H1 (cell line): ENCODE measurements around the gene LRRC40. TPM values are rescaled to one million over a fixed set of nuclear protein-coding genes. Genes with fewer than 3 reads are reported as not detected.

Source experiments
- CTCF ChIA-PET: fragments of 300-600 bp; sonication (Branson Sonifier 250); formaldehyde crosslinking; loops from one replicate; lab custom pipeline; 2021; ENCODE audit not compliant: partially characterized antibody; lab: Charles Lee
- POLR2A ChIA-PET: fragments of 300-600 bp; sonication (Branson Sonifier 250); formaldehyde crosslinking; loops from one replicate; lab custom pipeline; 2021; ENCODE audit warnings: inconsistent platforms; ENCODE audit not compliant: partially characterized antibody; lab: Charles Lee
- DNase-seq, 2 experiments: peaks; one replicate each; pipeline versions ENCODE4 v3.0.0 to v3.0.0-alpha.2; 2010 to 2022; ENCODE audit warnings: low spot score in 2 of 2, low read depth in 1 of 2, mixed read lengths in 1 of 2
- FAIRE-seq: peaks from 2 replicates; lab custom pipeline; 2011; peaks lifted over from hg19 to GRCh38; lab: Jason Lieb, UNC
- H2AFZ ChIP-seq: 2 replicates; pipeline ENCODE4 v1.8.1; 2012; ENCODE audit warnings: low read length, inconsistent platforms
- H2AK5ac ChIP-seq: 2 replicates; pipeline ENCODE4 v1.6.1; 2013; ENCODE audit warnings: low read depth, low read length
- H2BK120ac ChIP-seq: replicated peaks from 2 replicates; pipeline ENCODE3; 2013; ENCODE audit warnings: low read depth, low read length, inconsistent platforms
- H2BK12ac ChIP-seq: 2 replicates; pipeline ENCODE4 v1.6.1; 2013; ENCODE audit warnings: low read depth, low read length
- H2BK15ac ChIP-seq: 2 replicates; pipeline ENCODE4 v1.6.1; 2013; ENCODE audit warnings: low read length
- H2BK20ac ChIP-seq: 2 replicates; pipeline ENCODE4 v1.6.1; 2013; ENCODE audit warnings: low read length
- H2BK5ac ChIP-seq: 2 replicates; pipeline ENCODE4 v1.6.1; 2013; ENCODE audit warnings: low read depth, low read length
- H3K14ac ChIP-seq: 2 replicates; pipeline ENCODE4 v1.6.1; 2013; ENCODE audit warnings: inconsistent platforms; ENCODE audit not compliant: insufficient read length
- H3K18ac ChIP-seq: 2 replicates; pipeline ENCODE4 v1.6.1; 2013; ENCODE audit warnings: low read length; ENCODE audit errors: extremely low read depth
- H3K23ac ChIP-seq: 2 replicates; pipeline ENCODE4 v1.6.1; 2013; ENCODE audit warnings: inconsistent platforms; ENCODE audit not compliant: insufficient read length
- H3K23me2 ChIP-seq: 2 replicates; pipeline ENCODE4 v1.6.1; 2013; ENCODE audit warnings: low read depth, low read length
- H3K27ac ChIP-seq: 2 replicates; pipeline ENCODE4 v1.6.1; 2011; ENCODE audit warnings: low read depth, low read length, inconsistent platforms
- H3K27me3 ChIP-seq, 4 experiments: replicated peaks in 1 of 4; 1 replicate in 1 of 4; 2 replicates in 3 of 4; pipeline versions ENCODE4 v1.6.1 to v1.8.1; 2011 to 2013; ENCODE audit warnings: low read length in 3 of 4, mild to moderate bottlenecking in 3 of 4, inconsistent platforms in 2 of 4, mixed read lengths in 2 of 4, moderate library complexity in 1 of 4; ENCODE audit not compliant: control insufficient read depth in 3 of 4, insufficient read depth in 3 of 4; ENCODE audit errors: extremely low read depth in 1 of 4
- H3K36me3 ChIP-seq, 4 experiments: 2 replicates each; pipeline versions ENCODE4 v1.6.1 to v1.8.1; 2011 to 2013; ENCODE audit warnings: mild to moderate bottlenecking in 4 of 4, low read length in 3 of 4, moderate library complexity in 2 of 4, control low read depth in 1 of 4, inconsistent platforms in 1 of 4; ENCODE audit not compliant: insufficient read depth in 4 of 4, control insufficient read depth in 2 of 4
- H3K4ac ChIP-seq: replicated peaks from 2 replicates; pipeline ENCODE3; 2013; ENCODE audit warnings: low read length, low read depth, mixed read lengths, inconsistent platforms; ENCODE audit not compliant: insufficient read length
- H3K4me1 ChIP-seq, 4 experiments: replicated peaks in 1 of 4; 1 replicate in 1 of 4; 2 replicates in 3 of 4; pipeline versions ENCODE4 v1.6.1 to v1.8.1; 2011 to 2013; ENCODE audit warnings: low read length in 3 of 4, inconsistent platforms in 2 of 4, mixed read lengths in 1 of 4; ENCODE audit not compliant: insufficient read depth in 4 of 4, control insufficient read depth in 3 of 4
- H3K4me2 ChIP-seq, 2 experiments: 2 replicates each; pipeline versions ENCODE4 v1.6.1 to v1.8.1; 2011 to 2013; ENCODE audit warnings: low read depth in 2 of 2, low read length in 2 of 2, control low read depth in 1 of 2, inconsistent platforms in 1 of 2, mild to moderate bottlenecking in 1 of 2; ENCODE audit not compliant: insufficient read depth in 1 of 2
- H3K4me3 ChIP-seq, 4 experiments: fragments of 200-600, 300-600 bp in 1 of 4; sonication (generic), shearing (Covaris generic), sonication (Bioruptor Twin) in 1 of 4; 2 replicates each; pipeline versions ENCODE4 v1.5.1 to v1.8.1; 2011 to 2016; ENCODE audit warnings: low read length in 4 of 4, low read depth in 3 of 4, control low read depth in 2 of 4, inconsistent platforms in 2 of 4, mild to moderate bottlenecking in 2 of 4, mixed read lengths in 1 of 4, moderate library complexity in 1 of 4; ENCODE audit not compliant: insufficient read depth in 2 of 4; ENCODE audit errors: extremely low read depth in 1 of 4
- H3K56ac ChIP-seq: replicated peaks from 2 replicates; pipeline ENCODE3; 2013; ENCODE audit warnings: low read depth, mild to moderate bottlenecking, mixed read lengths, low read length, inconsistent platforms; ENCODE audit not compliant: insufficient read length
- H3K79me1 ChIP-seq: 2 replicates; pipeline ENCODE4 v1.6.1; 2013; ENCODE audit warnings: low read depth, low read length, control low read depth
- H3K79me2 ChIP-seq, 2 experiments: 2 replicates each; pipeline versions ENCODE4 v1.6.1 to v1.8.1; 2012 to 2013; ENCODE audit warnings: low read length in 2 of 2, mild to moderate bottlenecking in 2 of 2, inconsistent platforms in 1 of 2; ENCODE audit not compliant: insufficient read depth in 2 of 2, control insufficient read depth in 1 of 2
- H3K9ac ChIP-seq, 4 experiments: replicated peaks in 1 of 4; 1 replicate in 1 of 4; 2 replicates in 3 of 4; pipeline versions ENCODE4 v1.6.1 to v1.8.1; 2011 to 2013; ENCODE audit warnings: low read depth in 3 of 4, low read length in 3 of 4, control low read depth in 2 of 4, mild to moderate bottlenecking in 2 of 4, moderate library complexity in 2 of 4, inconsistent platforms in 1 of 4; ENCODE audit errors: extremely low read depth in 1 of 4
- H3K9me3 ChIP-seq, 2 experiments: 2 replicates each; pipeline versions ENCODE4 v1.6.1 to v1.8.1; 2012 to 2013; ENCODE audit warnings: mild to moderate bottlenecking in 2 of 2, moderate library complexity in 2 of 2, control low read depth in 1 of 2, inconsistent platforms in 1 of 2, low read depth in 1 of 2, low read length in 1 of 2, mixed read lengths in 1 of 2; ENCODE audit not compliant: insufficient read depth in 2 of 2
- H4K20me1 ChIP-seq, 2 experiments: replicated peaks in 1 of 2; 2 replicates each; pipeline versions ENCODE3 to v1.8.1; 2011 to 2013; ENCODE audit warnings: inconsistent platforms in 2 of 2, low read length in 2 of 2, mild to moderate bottlenecking in 1 of 2; ENCODE audit not compliant: insufficient read depth in 2 of 2, control insufficient read depth in 1 of 2
- H4K5ac ChIP-seq: 2 replicates; pipeline ENCODE4 v1.6.1; 2013; ENCODE audit warnings: low read length, low read depth, mixed read lengths, inconsistent platforms; ENCODE audit not compliant: insufficient read length
- H4K8ac ChIP-seq: 2 replicates; pipeline ENCODE4 v1.8.0; 2013; ENCODE audit warnings: mild to moderate bottlenecking, moderate library complexity, low read length, inconsistent platforms; ENCODE audit not compliant: insufficient read depth; ENCODE audit errors: extremely low read depth
- H4K91ac ChIP-seq: replicated peaks from 2 replicates; pipeline ENCODE3; 2013; ENCODE audit warnings: low read length, mixed read lengths, inconsistent platforms; ENCODE audit not compliant: insufficient read length
- ASH2L ChIP-seq: fragments of 200-600, 300-600 bp; sonication (generic); IDR thresholded peaks from one replicate; pipeline ENCODE4 v1.7.1; 2017; ENCODE audit warnings: low read length
- CEBPB ChIP-seq: IDR thresholded peaks from 2 replicates; pipeline ENCODE4 v1.6.1; 2012; ENCODE audit warnings: low read depth, low read length
- CHD1 ChIP-seq: IDR thresholded peaks from 2 replicates; pipeline ENCODE4 v1.6.1; 2012; ENCODE audit warnings: low read depth, low read length, improper control_type of control experiment
- EZH2 ChIP-seq: fragments of 200-600 bp; sonication (generic); IDR thresholded peaks from 2 replicates; pipeline ENCODE4 v1.7.1; 2012; ENCODE audit warnings: low read depth, mild to moderate bottlenecking, moderate library complexity, low read length, inconsistent platforms; ENCODE audit not compliant: severe bottlenecking
- GTF2F1 ChIP-seq: IDR thresholded peaks from 2 replicates; pipeline ENCODE4 v1.6.1; 2012; ENCODE audit warnings: low read depth, low read length, improper control_type of control experiment, borderline replicate concordance
- JUN ChIP-seq: IDR thresholded peaks from 2 replicates; pipeline ENCODE4 v1.6.1; 2011; ENCODE audit warnings: low read depth, mild to moderate bottlenecking, improper control_type of control experiment, low read length
- JUND ChIP-seq: IDR thresholded peaks from 2 replicates; pipeline ENCODE4 v1.6.1; 2011; ENCODE audit warnings: mild to moderate bottlenecking, improper control_type of control experiment, low read length
- MAX ChIP-seq: IDR thresholded peaks from 2 replicates; pipeline ENCODE4 v1.6.1; 2012; ENCODE audit warnings: inconsistent platforms
- RAD21 ChIP-seq, 2 experiments: IDR thresholded peaks in 1 of 2; conservative IDR thresholded peaks in 1 of 2; 2 replicates each; pipeline ENCODE4 v1.6.1; 2011; ENCODE audit warnings: low read depth in 2 of 2, low read length in 2 of 2, improper control_type of control experiment in 1 of 2, inconsistent platforms in 1 of 2, mild to moderate bottlenecking in 1 of 2, moderate library complexity in 1 of 2
- SIX5 ChIP-seq: IDR thresholded peaks from 2 replicates; pipeline ENCODE4 v1.6.1; 2011; ENCODE audit warnings: mild to moderate bottlenecking, low read depth, low read length
- SRF ChIP-seq: IDR thresholded peaks from 2 replicates; pipeline ENCODE4 v1.6.1; 2011; ENCODE audit warnings: mild to moderate bottlenecking, low read depth, low read length, moderate library complexity
- SUZ12 ChIP-seq: fragments of 200-600 bp; sonication (generic); IDR thresholded peaks from 2 replicates; pipeline ENCODE4 v1.6.1; 2012; ENCODE audit warnings: mild to moderate bottlenecking, inconsistent platforms, low read length, moderate library complexity, mixed read lengths
- TAF1 ChIP-seq: IDR thresholded peaks from 2 replicates; pipeline ENCODE4 v1.6.1; 2011; ENCODE audit warnings: mild to moderate bottlenecking, low read depth, low read length
- TAF7 ChIP-seq: optimal IDR thresholded peaks from 2 replicates; pipeline ENCODE3; 2011; ENCODE audit warnings: low read depth, mild to moderate bottlenecking, inconsistent platforms, low read length, moderate library complexity, borderline replicate concordance
- YY1 ChIP-seq: IDR thresholded peaks from 2 replicates; pipeline ENCODE4 v1.6.1; 2011; ENCODE audit warnings: low read depth, mild to moderate bottlenecking, low read length
- WGBS, 2 experiments: shearing (Covaris generic) in 1 of 2; methylation state at CpG; one replicate each; pipeline versions ENCODE4 v1.1.6 to v1.1.7; 2013 to 2015; ENCODE audit warnings: low lambda C conversion rate in 2 of 2, mixed read lengths in 2 of 2, inconsistent platforms in 1 of 2, low coverage in 1 of 2, missing lambda C conversion rate in 1 of 2; ENCODE audit not compliant: insufficient replicate concordance in 2 of 2, insufficient coverage in 1 of 2, insufficient read length in 1 of 2; ENCODE audit errors: extremely low coverage in 1 of 2, missing lambda C conversion rate in 1 of 2; 5-methylcytosine and 5-hydroxymethylcytosine counted together
- polyA plus RNA-seq, 7 experiments: library from polyadenylated mRNA; depleted of rRNA in 3 of 7; stranded (reverse) in 5 of 7; unstranded in 2 of 7; fragments of >200 nt in 5 of 7; fragments of 200-250 nt in 2 of 7; gene quantifications; 1 replicate in 5 of 7; 2 replicates in 1 of 7; 4 replicates in 1 of 7; pipeline versions ENCODE4 v1.2.1 to v1.2.3, GENCODE V29; 2011 to 2013; ENCODE audit warnings: missing spikeins in 2 of 7, mixed read lengths in 2 of 7
- total RNA-seq: library from RNA; stranded (reverse); fragmentation: NEBNext Ultra II Directional; extraction: Animal tissue kit (Norgen Biotek cat#: 25700); gene quantifications from 2 replicates; pipeline ENCODE4 v1.2.1, GENCODE V29; 2021

The LRRC40 gene
- total and polyA plus RNA-seq, 2 of the 8 experiments (the other 6 are each of a cell fraction or from before 2014, with no cell fraction given), result 13.4 to 30.8 TPM

- Histone ChIP-seq H2BK120ac (no peak overlapping the region), H4K8ac (no peak overlapping the region), H2AK5ac (no peak overlapping the region), H2BK12ac (no peak overlapping the region), H3K18ac (no peak overlapping the region), H2BK20ac (no peak overlapping the region), H3K56ac (no peak overlapping the region), H3K9me3 (no peaks in the 10 kb centered on the region), H3K4ac (no peak overlapping the region), H2AFZ (no peak overlapping the region), H3K27me3 (no peaks in the 10 kb centered on the region), H3K14ac (no peak overlapping the region), H3K4me1 (no peaks in the 10 kb centered on the region), H3K36me3 (peaks cover 17 to 92% (median 59%) of the 10 kb centered on the region in 4 experiments), H3K9ac (no peak overlapping the region), H2BK15ac (no peak overlapping the region), H3K4me3 (no peak overlapping the region), H3K79me2 (peaks cover 15 to 52% of the 10 kb centered on the region in 2 experiments), H4K5ac (no peak overlapping the region), H3K23me2 (no peaks in the 10 kb centered on the region), H4K20me1 (peaks cover 9 to 11% of the 10 kb centered on the region in 2 experiments), H2BK5ac (no peak overlapping the region), H4K91ac (no peak overlapping the region), H3K23ac (no peak overlapping the region), H3K79me1 (no peaks in the 10 kb centered on the region), H3K4me2 (no peak overlapping the region), H3K27ac (no peak overlapping the region)
- no peak for FAIRE-seq
- CTCF ChIA-PET, result no interaction called here
- POLR2A ChIA-PET, result interaction anchor here (0.7 to 1.9 kb wide), 2 partner anchors 14 to 22 kb away, joined by 3 to 5 read pairs; no protein-coding TSS in a partner anchor
- DNase-seq, result no peak
- WGBS, 2 experiments, result 87% methylated on average over 2 of the region's 2 CpGs; no CpG with 5 or more reads in 1 of the 2 experiments
- TF ChIP-seq YY1 (no peak), SUZ12 (no peak), SIX5 (no peak), ASH2L (no peak), SRF (no peak), TAF1 (no peak), CHD1 (no peak), JUN (no peak), MAX (no peak), RAD21 (IDR thresholded peaks at IDR 0.05 in 1 of 2, conservative IDR thresholded peaks at IDR 0.05 in 1 of 2; ENCODE audit: low read depth in 2 of 2, low read length in 2 of 2) (no peak), JUND (no peak), TAF7 (no peak), GTF2F1 (no peak), EZH2 (no peak), CEBPB (no peak)
Measured at GRCh38 chr1:70228670-70229069, 23.3 kb upstream of the LRRC40 start.
